Thyroid gland (tissue), 4 donors: Measurements from ENCODE around the gene FSD1L. TPM values are rescaled to one million over a fixed set of nuclear protein-coding genes. Genes with fewer than 3 reads are reported as not detected.
A peak's percentile ranks its signal among the peaks of the same experiment; 100 is the strongest.
"Not testable (repeated sequence)": the region's sequence is repeated elsewhere in the genome, so short reads cannot be mapped to it uniquely, and the experiment has no call there.

Experiments
- DNase-seq, 2 donors: peaks; one replicate each; pipeline ENCODE4 v3.0.0-alpha.2; 2019
- H3K27ac ChIP-seq, 3 donors: fragments of 200-600 bp; sonication (generic); 1 replicate in 2 of 3; 2 replicates in 1 of 3; pipeline ENCODE4 v1.5.1; 2016 to 2019; ENCODE audit warnings: mild to moderate bottlenecking in 1 of 3, moderate library complexity in 1 of 3
- H3K27me3 ChIP-seq: fragments of 200-600 bp; sonication (generic); one replicate; pipeline ENCODE4 v1.5.1; 2019
- H3K36me3 ChIP-seq, 2 donors: fragments of 200-600 bp; sonication (generic); one replicate each; pipeline ENCODE4 v1.5.1; 2016 to 2019
- H3K4me1 ChIP-seq, 2 donors: fragments of 200-600 bp; sonication (generic); one replicate each; pipeline ENCODE4 v1.5.1; 2017 to 2019
- H3K4me3 ChIP-seq, 3 donors: fragments of 200-600 bp; sonication (generic); replicated peaks in 1 of 3; 1 replicate in 2 of 3; 2 replicates in 1 of 3; pipeline ENCODE4 v1.5.1; 2016; ENCODE audit warnings: mild to moderate bottlenecking in 1 of 3
- H3K9me3 ChIP-seq: fragments of 200-600 bp; sonication (generic); one replicate; pipeline ENCODE4 v1.5.1; 2017
- CTCF ChIP-seq, 6 experiments: fragments of 200-600 bp in 3 of 6; fragments of 450-650 bp in 3 of 6; sonication (generic) in 3 of 6; IDR thresholded peaks; one replicate each; pipeline ENCODE4 v1.5.1; 2016 to 2019; ENCODE audit warnings: antibody characterized with exemption in 6 of 6, mild to moderate bottlenecking in 2 of 6, inconsistent platforms in 1 of 6, moderate library complexity in 1 of 6
- POLR2A ChIP-seq, 2 donors: fragments of 450-650 bp; IDR thresholded peaks; one replicate each; pipeline ENCODE4 v1.6.1; 2017; ENCODE audit warnings: antibody characterized with exemption in 2 of 2, mild to moderate bottlenecking in 2 of 2, moderate library complexity in 1 of 2
- WGBS, 2 donors: methylation state at CpG; one replicate each; pipeline ENCODE4 v1.1.5; 2017; 5-methylcytosine and 5-hydroxymethylcytosine counted together
- intact Hi-C: fragments of 100-400 bp; cut with DNase I; formaldehyde crosslinking; loops from one replicate; pipeline ENCODE4 v1.15.1; 2023
- total RNA-seq, 4 donors: library from RNA; depleted of rRNA; stranded (reverse); fragments of >200 nt; gene quantifications; one replicate each; pipeline ENCODE4 v1.2.3, GENCODE V29; 2016

FSD1L gene
- total RNA-seq, 4 donors from 2014 or later = 5.9 to 9.0 (median 8.3) TPM

- WGBS, 2 donors = 72 to 81% methylated on average over 10 to 11 of the region's 11 CpGs
- Histone ChIP-seq H3K4me3 (no peak overlapping the region), H3K4me1 (no peaks in the 10 kb centered on the region), H3K27me3 (no peaks in the 10 kb centered on the region), H3K27ac (no peak overlapping the region), H3K9me3 (no peaks in the 10 kb centered on the region), H3K36me3 (no peaks in the 10 kb centered on the region)
- intact Hi-C loops = no loop called here
- TF ChIP-seq CTCF (IDR thresholded peaks at IDR 0.05) = no peak
- TF ChIP-seq POLR2A (IDR thresholded peaks at IDR 0.05) = no peak
- DNase-seq = no peak
Measured at GRCh38 chr9:105515811-105516413, 68.1 kb downstream of the FSD1L start.

GRCh38 chr9:105519710-105520369, 72.0 kb downstream of the FSD1L start:
- intact Hi-C loops, H3K36me3 ChIP-seq, H3K27me3 ChIP-seq, H3K4me1 ChIP-seq, H3K9me3 ChIP-seq: not testable (repeated sequence)
- peak overlapping the region in 1 of 3 donors; percentile 62 for H3K27ac ChIP-seq
- 87 to 92% methylated on average over 31 to 42 of the region's 43 CpGs for WGBS, 2 donors
- DNase-seq = peak; percentile 11 to 29
- peak overlapping the region in 1 of 3 donors; percentile 23 for H3K4me3 ChIP-seq

- H3K27ac ChIP-seq, H3K4me3 ChIP-seq, H3K4me1 ChIP-seq, H3K36me3 ChIP-seq, DNase-seq, intact Hi-C loops, H3K9me3 ChIP-seq, H3K27me3 ChIP-seq: not testable (repeated sequence)
- WGBS, 2 donors = 85 to 96% methylated on average over 6 of the region's 6 CpGs
Measured at GRCh38 chr9:105520992-105521391, 73.2 kb downstream of the FSD1L start.

GRCh38 chr9:105522618-105523385, 75.0 kb downstream of the FSD1L start:
- intact Hi-C loops, H3K36me3 ChIP-seq, H3K9me3 ChIP-seq, H3K4me1 ChIP-seq, H3K27me3 ChIP-seq, H3K4me3 ChIP-seq, H3K27ac ChIP-seq, DNase-seq: not testable (repeated sequence)
- WGBS, 2 donors = 76 to 86% methylated on average over 10 of the region's 10 CpGs

GRCh38 chr9:105531530-105531929, 83.7 kb downstream of the FSD1L start:
- no peak for TF ChIP-seq CTCF (IDR thresholded peaks at IDR 0.05)
- TF ChIP-seq POLR2A (IDR thresholded peaks at IDR 0.05) = no peak
- DNase-seq = no peak
- WGBS, 2 donors = 87 to 90% methylated on average over 3 of the region's 3 CpGs
- H3K4me1 ChIP-seq = no peaks in the 10 kb centered on the region
- no peaks in the 10 kb centered on the region for H3K9me3 ChIP-seq
- H3K27ac ChIP-seq = no peak overlapping the region
- no peaks in the 10 kb centered on the region for H3K36me3 ChIP-seq
- no peak overlapping the region for H3K4me3 ChIP-seq
- no peaks in the 10 kb centered on the region for H3K27me3 ChIP-seq
- intact Hi-C loops = no loop called here

GRCh38 chr9:105535920-105536668, 88.3 kb downstream of the FSD1L start:
- no peak for DNase-seq
- H3K9me3 ChIP-seq = no peaks in the 10 kb centered on the region
- intact Hi-C loops = no loop called here
- H3K4me3 ChIP-seq = no peak overlapping the region
- no peak for TF ChIP-seq CTCF (IDR thresholded peaks at IDR 0.05)
- no peak for TF ChIP-seq POLR2A (IDR thresholded peaks at IDR 0.05)
- H3K4me1 ChIP-seq = no peaks in the 10 kb centered on the region
- WGBS, 2 donors = 93 to 96% methylated on average over 3 of the region's 3 CpGs
- H3K27ac ChIP-seq = no peak overlapping the region
- no peaks in the 10 kb centered on the region for H3K27me3 ChIP-seq
- no peaks in the 10 kb centered on the region for H3K36me3 ChIP-seq
